B cell (primary cell): ENCODE measurements around the gene SGCD.

ENCODE experiments used
- EZH2 ChIP-seq: IDR thresholded peaks from 2 replicates; pipeline ENCODE4 v1.6.1; 2012; ENCODE audit warnings: borderline replicate concordance, low read depth, mild to moderate bottlenecking, moderate library complexity, low read length; ENCODE audit not compliant: insufficient read depth, poor library complexity, severe bottlenecking
- TF ChIP-seq, protein P1 (sequence below): fragments of 200-600 bp; IDR thresholded peaks from one replicate; pipeline ENCODE4 v1.8.0; 2022; ENCODE audit warnings: antibody characterized with exemption, mild to moderate bottlenecking

- TF ChIP-seq, protein P1, sequence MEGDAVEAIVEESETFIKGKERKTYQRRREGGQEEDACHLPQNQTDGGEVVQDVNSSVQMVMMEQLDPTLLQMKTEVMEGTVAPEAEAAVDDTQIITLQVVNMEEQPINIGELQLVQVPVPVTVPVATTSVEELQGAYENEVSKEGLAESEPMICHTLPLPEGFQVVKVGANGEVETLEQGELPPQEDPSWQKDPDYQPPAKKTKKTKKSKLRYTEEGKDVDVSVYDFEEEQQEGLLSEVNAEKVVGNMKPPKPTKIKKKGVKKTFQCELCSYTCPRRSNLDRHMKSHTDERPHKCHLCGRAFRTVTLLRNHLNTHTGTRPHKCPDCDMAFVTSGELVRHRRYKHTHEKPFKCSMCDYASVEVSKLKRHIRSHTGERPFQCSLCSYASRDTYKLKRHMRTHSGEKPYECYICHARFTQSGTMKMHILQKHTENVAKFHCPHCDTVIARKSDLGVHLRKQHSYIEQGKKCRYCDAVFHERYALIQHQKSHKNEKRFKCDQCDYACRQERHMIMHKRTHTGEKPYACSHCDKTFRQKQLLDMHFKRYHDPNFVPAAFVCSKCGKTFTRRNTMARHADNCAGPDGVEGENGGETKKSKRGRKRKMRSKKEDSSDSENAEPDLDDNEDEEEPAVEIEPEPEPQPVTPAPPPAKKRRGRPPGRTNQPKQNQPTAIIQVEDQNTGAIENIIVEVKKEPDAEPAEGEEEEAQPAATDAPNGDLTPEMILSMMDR: no peak
- no peak for TF ChIP-seq EZH2
Measured at GRCh38 chr5:156560002-156560401, 233.0 kb downstream of the SGCD start.
